HUES6 (cell line): ENCODE measurements around the gene SGCA.

Source experiments
- H3K27ac ChIP-seq: 2 replicates; pipeline ENCODE4 v1.7.0; 2013; ENCODE audit warnings: low read depth, mild to moderate bottlenecking, low read length, inconsistent platforms
- H3K27me3 ChIP-seq: 2 replicates; pipeline ENCODE4 v1.6.1; 2013; ENCODE audit warnings: low read length; ENCODE audit not compliant: control insufficient read depth, insufficient read depth
- H3K36me3 ChIP-seq: 2 replicates; pipeline ENCODE4 v1.6.1; 2013; ENCODE audit warnings: low read length; ENCODE audit not compliant: control insufficient read depth, insufficient read depth
- H3K4me1 ChIP-seq: 2 replicates; pipeline ENCODE4 v1.6.1; 2013; ENCODE audit warnings: low read length; ENCODE audit not compliant: control insufficient read depth, insufficient read depth
- H3K4me3 ChIP-seq: 2 replicates; pipeline ENCODE4 v1.5.1; 2013; ENCODE audit warnings: low read depth, low read length
- H3K9ac ChIP-seq: one replicate; pipeline ENCODE4 v1.6.1; 2013; ENCODE audit warnings: mild to moderate bottlenecking, low read length
- H3K9me3 ChIP-seq: 2 replicates; pipeline ENCODE4 v1.6.1; 2013; ENCODE audit warnings: low read depth, low read length; ENCODE audit not compliant: control insufficient read depth, insufficient read depth

The SGCA gene

GRCh38 chr17:50213026-50214022 is 47.5 kb downstream of the SGCA start:
- Histone ChIP-seq H3K4me3 (no peak overlapping the region), H3K9ac (no peak overlapping the region), H3K36me3 (no peaks in the 10 kb centered on the region), H3K4me1 (peaks cover 54% of the 10 kb centered on the region), H3K9me3 (no peaks in the 10 kb centered on the region), H3K27me3 (no peaks in the 10 kb centered on the region), H3K27ac (no peak overlapping the region)

DNA sequence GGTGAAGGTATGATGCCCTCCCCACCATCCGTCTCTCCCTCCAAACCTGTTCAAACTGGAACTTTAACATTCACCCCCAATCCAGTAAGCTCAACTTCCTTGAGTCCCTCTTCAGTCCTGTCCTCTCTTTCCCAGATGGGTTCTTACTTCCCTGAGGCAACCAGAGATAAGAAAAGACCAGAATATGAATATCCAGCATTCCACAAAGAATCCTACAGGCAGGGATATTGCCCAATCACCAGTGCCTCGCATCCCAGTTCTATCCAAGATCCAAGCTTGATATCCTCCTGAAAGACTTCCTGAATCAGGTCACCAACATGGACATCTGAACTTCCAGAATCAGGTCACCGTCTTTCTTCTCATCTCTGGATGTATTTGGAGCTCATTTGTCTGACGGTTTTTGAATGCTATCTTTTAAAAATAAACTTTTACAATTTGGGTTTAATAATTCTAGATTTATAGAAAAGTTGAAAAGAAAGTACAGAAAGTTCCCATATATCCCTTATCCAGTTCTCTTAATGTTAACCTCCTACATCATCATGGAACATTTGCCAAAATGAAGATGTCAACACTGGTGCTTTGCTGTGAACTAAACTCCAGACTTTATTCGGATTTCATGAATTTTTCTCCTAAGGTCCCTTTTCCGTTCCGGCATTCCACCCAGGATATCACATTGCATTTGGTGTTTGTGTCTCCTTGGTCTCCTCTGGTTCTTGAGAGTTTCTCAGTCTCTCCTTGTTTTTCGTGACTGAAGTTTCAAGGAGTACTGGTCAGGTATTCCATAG is 49.4 kb downstream of the SGCA start:
- Histone ChIP-seq H3K4me1 (peaks cover 54% of the 10 kb centered on the region), H3K9ac (no peak overlapping the region), H3K27me3 (no peaks in the 10 kb centered on the region), H3K36me3 (no peaks in the 10 kb centered on the region), H3K27ac (no peak overlapping the region), H3K9me3 (no peaks in the 10 kb centered on the region), H3K4me3 (no peak overlapping the region)

GRCh38 chr17:50217591-50217990 is 51.8 kb downstream of the SGCA start:
- Histone ChIP-seq H3K4me3 (no peak overlapping the region), H3K27me3 (no peaks in the 10 kb centered on the region), H3K9ac (no peak overlapping the region), H3K4me1 (peaks cover 37% of the 10 kb centered on the region), H3K27ac (no peak overlapping the region), H3K36me3 (no peaks in the 10 kb centered on the region), H3K9me3 (no peaks in the 10 kb centered on the region)

DNA sequence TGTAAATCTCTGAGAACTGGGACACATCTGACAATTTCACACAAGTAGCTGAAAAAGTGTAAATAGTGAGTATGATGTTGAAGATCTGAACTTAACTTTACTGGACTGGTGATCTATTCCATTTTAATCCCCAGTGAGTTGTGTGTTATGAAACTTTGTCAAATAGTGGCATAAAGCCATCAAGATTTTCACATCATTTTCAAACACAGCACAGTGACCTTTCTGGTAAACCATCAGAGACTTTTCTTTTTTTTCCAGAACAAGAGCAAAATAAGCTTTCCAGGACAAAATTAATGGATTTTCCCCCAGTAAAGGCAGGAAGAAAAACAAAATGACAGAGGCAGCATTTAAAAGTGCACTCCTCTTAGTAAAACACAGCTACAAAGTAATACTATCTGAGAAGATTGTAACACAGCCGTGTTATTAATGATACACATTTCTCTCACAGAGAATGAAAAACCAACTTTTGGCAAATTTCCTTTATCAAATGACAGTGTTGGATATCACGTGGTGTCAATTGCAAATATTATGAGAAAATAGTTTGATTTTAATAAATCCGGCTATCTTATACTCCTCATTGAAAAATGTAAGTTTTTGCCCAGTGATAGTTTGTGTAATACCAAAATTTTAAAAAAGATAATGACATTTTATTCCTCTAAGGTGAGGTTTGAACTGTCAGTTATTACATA is 52.4 kb downstream of the SGCA start:
- H3K4me1 ChIP-seq = peaks cover 31% of the 10 kb centered on the region
- no peak overlapping the region for H3K27ac ChIP-seq
- no peaks in the 10 kb centered on the region for H3K9me3 ChIP-seq
- no peaks in the 10 kb centered on the region for H3K36me3 ChIP-seq
- H3K9ac ChIP-seq = no peak overlapping the region
- H3K4me3 ChIP-seq = no peak overlapping the region
- no peaks in the 10 kb centered on the region for H3K27me3 ChIP-seq

DNA sequence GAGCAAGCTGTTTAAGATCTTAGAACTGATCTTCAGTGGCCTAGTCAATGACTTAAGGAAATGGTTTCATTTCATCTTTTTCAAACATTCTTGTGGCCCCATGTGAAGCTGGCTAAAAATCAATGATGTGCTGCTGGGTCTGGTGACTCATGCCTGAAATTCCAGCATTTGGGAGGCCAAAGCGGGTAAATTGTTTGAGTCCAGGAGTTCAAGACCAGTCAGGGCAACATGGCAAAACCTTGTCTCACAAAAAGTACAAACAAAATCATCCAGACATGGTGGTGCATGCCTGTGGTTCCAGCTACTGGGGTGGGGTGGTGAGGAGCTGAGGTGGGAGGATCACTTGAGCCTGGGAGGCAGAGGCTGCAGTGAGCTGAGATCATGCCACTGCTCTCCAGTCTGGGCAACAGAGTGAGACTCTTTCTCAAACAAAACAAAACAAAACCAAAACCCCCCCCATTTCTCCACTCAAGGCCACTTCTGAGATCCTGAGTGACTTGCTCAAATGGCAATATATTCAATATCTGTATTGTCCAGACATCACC is 53.0 kb downstream of the SGCA start:
- no peaks in the 10 kb centered on the region for H3K36me3 ChIP-seq
- no peak overlapping the region for H3K9ac ChIP-seq
- H3K4me3 ChIP-seq = no peak overlapping the region
- no peak overlapping the region for H3K27ac ChIP-seq
- H3K4me1 ChIP-seq = peaks cover 26% of the 10 kb centered on the region
- H3K27me3 ChIP-seq = no peaks in the 10 kb centered on the region
- no peaks in the 10 kb centered on the region; the same call in 1 of the 2 replicates for H3K9me3 ChIP-seq

- no peaks in the 10 kb centered on the region for H3K27me3 ChIP-seq
- no peak overlapping the region for H3K9ac ChIP-seq
- H3K4me1 ChIP-seq = peaks cover 26% of the 10 kb centered on the region
- no peak overlapping the region for H3K4me3 ChIP-seq
- peaks cover 1% of the 10 kb centered on the region for H3K9me3 ChIP-seq
- H3K27ac ChIP-seq = no peak overlapping the region
- H3K36me3 ChIP-seq = no peaks in the 10 kb centered on the region
These were observed 53.5 kb downstream of the SGCA start for GRCh38 chr17:50219342-50219741.

- H3K9ac ChIP-seq = no peak overlapping the region
- H3K27ac ChIP-seq = no peak overlapping the region
- no peak overlapping the region for H3K4me3 ChIP-seq
These were observed 54.2 kb downstream of the SGCA start for GRCh38 chr17:50219939-50220465.

GRCh38 chr17:50220811-50221210 is 55.0 kb downstream of the SGCA start:
- peaks cover 16% of the 10 kb centered on the region for H3K9me3 ChIP-seq
- no peak overlapping the region for H3K4me3 ChIP-seq
- no peak overlapping the region for H3K9ac ChIP-seq
- H3K36me3 ChIP-seq = no peaks in the 10 kb centered on the region
- H3K27me3 ChIP-seq = no peaks in the 10 kb centered on the region
- H3K27ac ChIP-seq = no peak overlapping the region
- peaks cover 26% of the 10 kb centered on the region for H3K4me1 ChIP-seq

More at GRCh38 chr17:50219939-50220465, 54.2 kb downstream of the SGCA start:
- Histone ChIP-seq H3K27me3 (no peaks in the 10 kb centered on the region), H3K9me3 (peaks cover 8% of the 10 kb centered on the region), H3K36me3 (no peaks in the 10 kb centered on the region), H3K4me1 (peaks cover 26% of the 10 kb centered on the region)

- Histone ChIP-seq H3K27me3 (no peaks in the 10 kb centered on the region), H3K4me3 (no peak overlapping the region), H3K9ac (no peak overlapping the region), H3K27ac (no peak overlapping the region), H3K36me3 (no peaks in the 10 kb centered on the region), H3K9me3 (peaks cover 18% of the 10 kb centered on the region), H3K4me1 (peaks cover 26% of the 10 kb centered on the region)
These were observed 55.6 kb downstream of the SGCA start for GRCh38 chr17:50221266-50221863.

DNA sequence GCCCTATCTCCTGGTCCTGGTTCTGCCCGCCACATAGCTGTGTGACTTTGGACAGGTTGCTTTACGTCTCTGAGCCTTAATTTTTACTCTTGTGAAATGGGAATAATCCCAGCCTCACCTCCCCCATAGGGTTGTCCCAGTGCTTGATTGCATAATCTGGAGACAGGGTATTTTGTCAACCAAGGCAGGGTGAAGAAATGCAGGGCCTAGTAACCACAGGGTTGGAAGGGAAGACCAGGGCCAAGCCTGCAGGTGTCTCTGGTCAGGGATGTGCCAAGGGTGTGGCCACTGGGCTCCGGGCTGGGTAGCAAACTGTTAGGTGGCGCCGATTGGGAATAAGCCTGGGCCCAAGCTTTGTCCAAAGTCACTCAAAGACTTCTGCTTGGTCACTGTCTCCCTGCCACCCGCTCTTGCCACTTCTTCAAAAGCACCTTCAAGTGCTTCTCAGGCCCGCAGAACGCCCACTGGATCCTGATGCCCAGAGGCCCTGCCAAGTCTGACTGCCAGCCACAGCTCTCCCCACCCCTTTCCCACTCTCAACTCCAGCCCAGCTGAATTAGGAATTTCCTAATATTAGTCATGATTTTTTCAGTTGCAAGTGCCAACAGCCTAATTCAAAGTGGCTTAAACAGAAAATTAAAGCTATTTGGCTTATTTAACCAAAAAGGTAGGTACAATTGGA is 56.2 kb downstream of the SGCA start:
- Histone ChIP-seq H3K4me3 (no peak overlapping the region), H3K9me3 (peaks cover 25% of the 10 kb centered on the region), H3K9ac (no peak overlapping the region), H3K4me1 (peaks cover 26% of the 10 kb centered on the region), H3K27ac (no peak overlapping the region), H3K36me3 (no peaks in the 10 kb centered on the region), H3K27me3 (no peaks in the 10 kb centered on the region)
